HG03139 (cell line): ENCODE measurements around the gene TCP1.
"Not testable (repeated sequence)": the region's sequence is repeated elsewhere in the genome, so short reads cannot be mapped to it uniquely, and the experiment has no call there.

Source experiments
- ATAC-seq: cut with Tn5 transposase; IDR thresholded peaks from one replicate; pipeline ENCODE4 v1.9.1; 2021; ENCODE audit not compliant: unreplicated experiment

TCP1 gene

GRCh38 chr6:159789377-159790148 is at the start of gene TCP1:
Gene TCP1 (minus strand): TSS chr6:159789602. CDS start chr6:159789468, 134 bp downstream.
- ATAC-seq = peak; percentile 64

- ATAC-seq = no peak
Observed at GRCh38 chr6:159838020-159838744, 48.8 kb upstream of the TCP1 start.

GRCh38 chr6:159837511-159837910 is 48.1 kb upstream of the TCP1 start:
- no peak for ATAC-seq

GRCh38 chr6:159836718-159837490 is 47.5 kb upstream of the TCP1 start:
- ATAC-seq = no peak

- ATAC-seq = no peak
Observed at GRCh38 chr6:159833997-159834603, 44.7 kb upstream of the TCP1 start.

GRCh38 chr6:159833556-159833955 is 44.2 kb upstream of the TCP1 start:
- no peak for ATAC-seq

GRCh38 chr6:159832946-159833345 is 43.5 kb upstream of the TCP1 start:
- no peak for ATAC-seq

GRCh38 chr6:159831373-159831679 is 41.9 kb upstream of the TCP1 start:
- no peak for ATAC-seq

- ATAC-seq = no peak
Observed at GRCh38 chr6:159830501-159831372, 41.3 kb upstream of the TCP1 start.

GRCh38 chr6:159829526-159829925 is 40.1 kb upstream of the TCP1 start:
- ATAC-seq = no peak

- no peak for ATAC-seq
Observed at GRCh38 chr6:159828074-159828473, 38.7 kb upstream of the TCP1 start.

- no peak for ATAC-seq
Observed at GRCh38 chr6:159826968-159827647, 37.7 kb upstream of the TCP1 start.

- ATAC-seq = no peak
Observed at GRCh38 chr6:159826004-159826403, 36.6 kb upstream of the TCP1 start.

- ATAC-seq = not testable (repeated sequence)
Observed at GRCh38 chr6:159824690-159825089, 35.3 kb upstream of the TCP1 start.

- ATAC-seq = no peak
Observed at GRCh38 chr6:159823953-159824352, 34.6 kb upstream of the TCP1 start.

- no peak for ATAC-seq
Observed at GRCh38 chr6:159821726-159822125, 32.3 kb upstream of the TCP1 start.

GRCh38 chr6:159821122-159821521 is 31.7 kb upstream of the TCP1 start:
- no peak for ATAC-seq

- no peak for ATAC-seq
Observed at GRCh38 chr6:159819932-159820640, 30.7 kb upstream of the TCP1 start.

- ATAC-seq = no peak
Observed at GRCh38 chr6:159819098-159819497, 29.7 kb upstream of the TCP1 start.
